NCI-H82 treated with DMSO at 0.1 percent for 48 hours (cell line): Measurements from ENCODE around the gene KRT77.
"Not testable (repeated sequence)": the region's sequence is repeated elsewhere in the genome, so short reads cannot be mapped to it uniquely, and the experiment has no call there.

Experiments
- DNase-seq: peaks from one replicate; lab custom pipeline; 2025; ENCODE audit not compliant: unreplicated experiment; lab: John Stamatoyannopoulos, UW

KRT77 gene

DNA sequence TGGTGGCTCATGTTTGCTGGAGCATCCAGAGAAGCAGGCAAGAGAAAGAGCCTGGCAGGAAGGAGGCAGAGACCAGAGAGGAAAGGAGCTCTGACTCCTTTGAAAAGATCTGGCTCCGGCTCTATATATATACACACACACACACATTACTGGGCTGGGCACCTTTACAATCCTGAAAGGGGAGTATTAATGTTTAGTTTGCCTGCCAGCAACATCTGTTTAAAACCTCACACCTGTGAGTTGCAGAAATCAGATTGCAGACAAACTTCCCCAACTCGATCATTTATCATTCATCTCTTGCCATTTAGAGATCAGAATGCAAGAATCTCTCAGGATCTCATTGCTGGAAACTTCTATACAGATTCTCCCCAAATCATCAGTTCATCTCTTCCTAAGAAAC is at the start of gene KRT77:
Gene KRT77, minus strand, starts transcription at position 101 of the 400 bp plus-strand sequence. Its CDS starts 90 bp downstream, at position 11.
- DNase-seq = no peak

DNA sequence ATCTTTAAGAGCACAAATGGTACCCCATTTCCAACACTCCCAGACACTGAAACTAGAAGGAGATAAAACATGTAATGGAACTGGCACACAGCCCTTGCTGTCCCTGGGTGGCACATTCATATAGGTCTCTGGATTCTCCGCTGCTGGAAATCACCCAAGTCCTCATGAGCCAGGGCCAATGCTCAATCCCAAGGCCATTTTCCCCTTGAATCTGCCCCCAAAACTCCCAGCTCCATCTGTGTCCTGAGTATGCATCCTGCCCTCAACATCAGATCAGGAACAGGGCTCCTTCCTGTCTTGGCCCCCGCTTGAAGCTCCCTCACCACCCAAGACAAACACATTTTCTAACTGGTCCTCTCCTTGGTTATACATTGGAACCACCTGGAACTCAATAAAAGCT is 49.2 kb upstream of the KRT77 start:
- no peak for DNase-seq

DNA sequence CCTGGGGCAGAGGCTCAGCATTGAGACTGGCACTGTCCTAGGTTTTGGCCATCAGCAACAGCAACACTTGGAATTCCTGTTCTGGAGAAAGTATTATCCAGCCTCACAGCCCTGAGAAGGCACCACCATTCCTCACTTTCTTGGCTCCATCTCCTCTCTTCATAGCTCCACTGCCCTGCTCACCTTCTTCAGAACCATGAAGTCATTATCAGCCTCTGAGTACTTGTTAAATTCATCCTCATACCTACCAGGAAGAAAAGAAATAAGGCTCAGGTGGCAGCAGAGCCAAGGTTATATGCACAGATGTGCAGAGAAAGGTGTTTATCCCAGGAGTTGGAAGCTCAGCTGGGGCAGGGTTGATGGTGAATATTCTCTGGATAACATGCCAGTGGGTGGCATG is 48.5 kb upstream of the KRT77 start:
- DNase-seq = no peak

DNA sequence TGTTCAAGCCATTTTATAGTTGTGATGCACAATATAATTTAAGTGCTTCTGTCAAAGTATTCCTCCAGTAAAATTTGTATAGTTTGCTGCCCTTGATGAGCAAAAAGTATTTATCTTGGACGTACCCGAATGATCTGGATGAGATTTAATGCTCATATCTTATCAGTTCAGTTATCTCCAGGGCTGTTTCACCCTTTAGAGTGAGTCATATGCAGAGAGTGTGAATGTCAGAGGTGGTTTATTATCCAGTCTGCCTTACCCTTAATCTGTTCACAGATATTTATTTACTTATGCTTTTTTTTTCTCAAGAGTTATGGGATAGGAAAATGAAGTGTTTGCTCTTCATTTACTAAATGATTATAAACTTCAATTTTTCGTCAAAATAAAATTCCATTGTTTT is 47.2 kb upstream of the KRT77 start:
- not testable (repeated sequence) for DNase-seq

DNA sequence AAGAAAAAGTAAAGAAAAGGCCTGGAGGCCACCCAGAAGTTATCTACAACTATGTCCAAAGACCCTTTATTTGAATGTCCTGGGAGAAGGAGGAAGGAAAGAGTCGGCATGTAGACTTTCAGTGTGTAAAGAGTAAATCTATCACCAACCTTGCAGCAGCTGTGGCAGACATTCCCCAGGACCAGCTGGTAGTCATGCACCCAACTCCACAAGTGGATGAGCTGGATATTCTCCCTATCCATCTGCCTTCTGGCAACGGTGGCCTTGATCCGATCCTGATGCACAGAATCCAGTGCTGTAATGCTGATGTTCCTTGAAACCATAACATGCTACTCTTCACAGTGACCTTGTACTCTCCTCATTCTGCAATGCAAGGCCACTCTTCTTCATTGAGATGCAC is 46.5 kb upstream of the KRT77 start:
- no peak for DNase-seq

DNA sequence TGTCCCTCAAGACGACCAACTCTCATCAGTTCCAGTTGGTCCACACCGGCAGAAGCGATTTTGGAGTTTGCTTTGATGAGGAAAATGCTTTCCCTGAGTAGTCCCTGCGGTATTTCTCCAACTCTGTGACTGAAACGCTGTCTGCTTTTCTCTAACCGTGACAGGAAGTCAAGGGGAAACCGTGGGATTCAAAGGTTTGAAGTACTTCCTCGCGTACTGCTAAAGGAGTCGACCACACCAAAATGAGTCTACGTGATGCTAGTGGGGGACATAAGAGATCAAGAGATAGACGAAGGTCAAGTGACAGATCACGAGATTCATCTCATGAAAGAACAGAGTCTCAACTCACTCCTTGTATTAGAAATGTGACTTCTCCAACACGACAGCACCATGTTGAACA is 45.3 kb upstream of the KRT77 start:
- no peak for DNase-seq

DNA sequence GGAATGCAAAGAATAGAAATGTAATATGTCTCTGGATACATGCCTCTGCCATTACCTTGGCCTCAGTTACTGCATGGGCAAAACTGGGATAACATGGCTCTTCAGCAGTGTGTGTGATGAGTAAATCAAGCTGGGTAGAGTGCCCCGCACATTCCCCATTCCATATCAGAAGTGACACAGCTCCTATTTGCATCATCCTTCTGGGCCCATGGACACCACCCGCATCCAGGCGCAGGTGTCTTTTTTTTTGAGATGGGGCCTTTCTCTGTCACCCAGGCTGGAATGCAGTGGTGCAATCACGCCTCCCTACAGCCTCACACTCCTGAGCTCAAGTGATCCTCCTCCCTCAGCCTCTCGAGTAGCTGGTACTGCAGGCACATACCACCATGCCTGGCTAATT is 42.2 kb upstream of the KRT77 start:
- DNase-seq = no peak

DNA sequence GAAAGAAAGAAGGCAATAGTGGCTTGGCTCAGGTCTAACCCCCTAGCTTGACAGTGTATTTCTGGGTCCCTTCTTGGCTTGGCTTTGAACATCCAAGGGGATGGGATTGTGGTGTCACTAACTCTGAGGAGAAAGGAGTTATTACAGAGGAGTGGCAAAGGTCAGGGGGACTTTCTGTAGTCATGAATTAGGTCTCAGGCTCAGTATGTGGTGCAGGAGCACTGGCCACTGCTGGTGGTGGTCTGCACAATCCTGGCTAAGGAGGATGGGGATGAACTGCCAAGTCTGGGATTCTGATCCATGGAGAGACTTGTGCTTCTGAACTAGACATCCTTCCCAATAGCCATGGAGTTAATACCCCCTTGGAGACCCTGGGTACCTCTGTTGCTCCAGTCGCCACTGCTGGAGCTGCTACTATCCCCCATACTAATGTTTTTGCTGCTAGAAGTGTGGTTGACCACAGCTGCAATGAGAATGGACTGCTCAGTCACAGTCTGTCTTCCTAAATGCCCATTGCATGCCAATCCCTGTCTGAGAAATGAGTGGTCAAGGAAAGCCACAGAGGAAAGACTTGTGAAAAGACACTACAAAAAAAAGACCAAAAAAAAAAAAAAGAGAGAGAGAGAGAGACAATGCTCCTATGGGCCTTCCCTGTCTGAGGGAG is 41.3 kb upstream of the KRT77 start:
- no peak for DNase-seq

DNA sequence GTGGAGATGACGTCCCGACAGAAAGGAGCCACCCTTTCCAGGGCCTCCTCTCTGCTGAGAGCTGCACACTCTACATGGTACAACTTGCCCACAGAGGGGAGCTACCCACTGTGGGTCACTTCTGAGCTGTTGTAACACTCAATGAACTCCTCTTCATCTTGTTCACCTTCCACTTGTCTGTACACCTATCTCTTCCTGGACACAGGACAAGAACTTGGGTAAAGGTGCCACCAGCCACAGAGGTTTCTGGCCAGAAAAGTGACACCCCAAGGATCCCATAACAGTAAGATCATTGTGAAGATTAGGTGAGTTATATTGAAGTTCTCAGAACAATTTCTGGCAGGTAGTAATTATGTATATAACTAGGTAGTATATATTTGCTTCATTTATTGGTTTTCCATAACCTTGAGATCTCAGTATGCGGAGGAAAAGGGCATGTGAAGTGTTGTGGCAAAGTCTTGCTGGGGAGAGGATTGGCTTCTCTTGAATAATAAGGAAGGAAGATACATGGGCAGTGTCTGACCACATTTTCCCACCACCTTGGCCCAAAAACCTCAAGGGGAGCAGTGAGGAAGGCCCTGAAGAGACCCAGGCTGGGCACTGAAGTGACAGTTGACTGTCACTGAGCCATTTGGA is 39.6 kb upstream of the KRT77 start:
- DNase-seq = no peak

DNA sequence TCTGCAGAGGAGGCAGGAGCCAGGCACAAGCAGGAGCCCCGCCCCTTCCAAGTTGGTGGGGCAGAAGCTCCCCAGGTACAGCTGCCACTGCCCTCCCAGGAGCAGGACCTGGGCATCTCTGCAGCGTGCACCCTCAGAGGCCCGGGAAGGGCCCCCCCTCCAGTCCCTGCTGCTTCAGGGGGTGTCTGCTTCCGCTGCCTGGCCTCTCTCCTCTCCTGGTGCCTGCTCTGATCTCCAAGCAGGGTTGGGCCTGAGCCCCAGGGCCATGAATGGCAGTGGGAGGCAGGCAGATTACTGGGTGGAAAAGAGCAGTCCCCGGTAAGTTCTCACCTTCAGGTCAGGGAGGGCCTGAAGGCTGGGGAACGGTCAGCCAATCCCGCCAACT is 38.9 kb upstream of the KRT77 start:
- no peak for DNase-seq

DNA sequence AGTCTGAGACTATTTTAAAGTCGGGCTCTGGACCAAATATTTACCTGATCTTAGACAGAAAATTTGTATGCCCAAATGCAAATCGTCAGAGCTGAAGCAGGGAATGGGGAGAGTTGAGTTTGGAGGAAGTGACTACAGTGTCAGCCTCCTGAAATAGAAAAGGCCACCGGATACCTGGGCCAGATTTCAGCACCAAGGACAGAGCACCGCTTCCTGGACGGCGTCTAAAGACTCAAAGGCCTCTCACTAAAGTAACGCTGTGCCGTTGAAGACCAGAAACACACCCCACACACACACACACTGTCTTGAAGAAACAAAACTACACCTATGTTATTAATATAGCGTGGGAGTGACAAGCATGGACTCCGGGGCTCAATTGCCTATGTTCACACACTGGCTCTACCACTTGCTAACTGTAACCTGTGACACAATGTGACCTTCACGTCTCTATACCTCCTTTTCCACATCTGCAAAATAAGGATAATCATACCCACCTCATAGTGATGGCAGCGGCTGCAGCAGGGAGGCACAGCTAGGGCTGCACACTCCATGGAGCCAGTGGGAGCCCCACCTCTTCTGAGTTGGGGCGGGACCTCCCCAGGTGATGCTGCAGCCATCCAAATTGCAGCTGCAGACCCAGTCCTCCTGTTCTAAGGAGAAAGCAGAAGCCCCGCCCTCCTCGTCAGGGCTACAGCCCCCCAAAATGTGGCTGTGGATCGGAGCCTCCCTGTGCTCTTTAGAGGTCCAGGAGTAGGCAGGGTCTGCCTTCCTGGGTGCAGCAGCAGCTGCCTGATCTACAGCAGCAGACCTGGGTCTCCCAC is 38.3 kb upstream of the KRT77 start:
- DNase-seq = no peak

DNA sequence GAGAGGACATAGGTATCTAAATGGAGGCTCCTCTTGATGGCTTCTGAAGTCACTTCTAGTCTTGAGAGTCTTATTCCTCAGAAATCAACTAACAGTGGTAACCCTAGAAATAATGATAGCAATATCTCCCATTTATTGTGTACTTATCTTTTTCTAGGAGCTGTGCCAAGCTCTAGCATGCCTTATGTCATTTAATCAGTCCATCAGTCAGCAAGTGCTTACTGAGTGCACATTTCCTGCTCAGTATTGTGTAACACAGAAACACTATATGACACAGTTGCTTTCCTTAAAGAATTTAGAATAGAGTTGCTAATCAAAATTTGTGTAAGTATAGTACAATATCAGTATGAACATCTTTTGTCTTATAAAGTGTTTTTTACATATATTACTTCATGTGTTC is 37.3 kb upstream of the KRT77 start:
- DNase-seq = no peak

DNA sequence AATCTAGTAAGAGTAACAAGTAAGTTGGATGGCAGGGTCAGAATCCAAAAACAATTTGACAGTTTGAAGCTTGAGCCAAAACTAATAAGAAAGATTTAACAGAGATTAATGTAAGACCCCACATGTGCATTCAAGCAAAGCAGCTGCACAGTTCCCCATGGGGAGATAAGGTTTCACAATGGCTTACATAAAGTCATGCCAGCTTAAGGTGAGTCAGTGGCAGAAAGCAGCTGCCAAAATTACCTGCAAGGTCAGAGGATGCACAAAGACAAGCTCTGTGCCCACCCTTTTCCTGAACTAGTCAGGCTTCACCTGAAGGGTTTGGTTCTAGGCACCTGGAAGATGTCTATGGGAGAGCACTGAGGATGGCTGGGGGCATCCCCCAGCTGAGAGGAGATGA is 36.6 kb upstream of the KRT77 start:
- DNase-seq = no peak

DNA sequence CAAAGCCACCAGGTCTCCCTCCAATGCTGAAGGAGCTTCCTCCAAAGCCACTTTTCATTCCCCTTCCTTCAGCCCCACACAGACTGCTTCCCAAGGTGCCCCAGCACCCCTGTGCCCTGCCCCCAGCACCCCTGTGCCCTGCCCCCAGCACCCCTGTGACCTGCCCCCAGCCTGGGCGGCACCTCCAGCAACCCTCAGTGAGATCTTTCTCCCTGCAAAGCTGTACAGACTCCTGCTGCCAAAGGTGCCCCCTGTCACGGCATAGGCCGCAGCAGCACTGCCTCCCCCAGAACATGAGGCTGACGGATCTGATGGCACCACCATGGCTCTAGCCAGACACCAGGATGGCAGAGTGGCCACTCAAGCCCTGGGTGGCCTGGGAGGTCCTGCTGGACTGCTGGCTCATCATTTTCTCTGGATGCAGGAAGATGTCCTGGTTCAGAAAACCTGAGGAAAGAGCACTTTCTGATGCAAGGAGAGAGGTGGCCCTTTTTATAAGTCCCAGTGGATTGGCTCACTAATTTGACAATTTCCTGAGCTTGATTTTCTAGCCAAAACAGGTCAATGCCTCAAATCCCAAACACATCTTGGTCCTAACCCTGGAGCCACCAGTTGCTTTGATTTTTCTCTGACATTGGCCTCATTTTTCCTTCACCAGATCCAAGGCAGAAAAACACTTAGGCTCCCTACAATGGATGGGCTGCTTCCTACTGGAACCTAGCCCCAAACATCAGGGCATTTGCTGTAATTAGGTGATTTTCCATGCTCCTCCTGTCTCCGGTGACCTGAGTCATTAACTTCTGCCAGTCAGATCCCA is 32.7 kb upstream of the KRT77 start:
- DNase-seq = no peak

DNA sequence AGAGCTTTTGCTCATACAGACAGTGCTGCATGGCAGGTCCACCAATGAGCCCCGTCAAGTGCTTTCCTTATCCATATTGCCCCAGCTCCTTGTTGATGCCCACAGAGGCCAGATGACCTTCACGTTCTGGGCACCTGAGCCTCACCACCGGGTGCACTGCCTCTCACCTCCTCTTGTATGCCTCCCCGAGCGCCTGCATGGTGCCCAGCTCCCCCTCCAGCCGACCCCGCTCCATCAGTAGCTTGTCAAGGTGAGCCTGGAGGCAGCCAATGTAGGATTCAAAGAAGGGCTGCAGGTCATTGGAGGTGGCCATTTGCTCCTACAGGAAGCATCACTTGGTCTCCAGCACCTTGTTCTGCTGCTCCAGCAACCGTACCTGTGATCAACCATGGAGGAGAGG is 31.8 kb upstream of the KRT77 start:
- no peak for DNase-seq

DNA sequence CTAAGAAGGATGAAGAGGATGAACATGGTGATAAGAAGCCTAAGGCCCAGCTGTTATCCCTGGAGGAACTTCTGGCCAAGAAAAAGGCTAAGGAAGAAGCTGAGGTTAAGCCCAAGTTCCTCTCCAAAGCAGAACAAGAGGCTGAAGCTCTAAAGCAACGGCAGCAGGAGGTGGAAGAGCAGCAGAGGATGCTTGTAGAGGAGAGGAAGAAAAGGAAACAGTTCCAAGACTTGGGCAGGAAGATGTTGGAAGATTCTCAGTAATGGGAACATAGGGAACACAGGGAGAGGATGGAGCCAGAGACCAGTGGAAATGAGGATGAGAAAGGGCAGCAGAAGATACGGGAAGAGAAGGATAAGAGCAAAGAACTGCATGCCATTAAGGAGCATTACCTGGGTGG is 27.5 kb upstream of the KRT77 start:
- DNase-seq = no peak

DNA sequence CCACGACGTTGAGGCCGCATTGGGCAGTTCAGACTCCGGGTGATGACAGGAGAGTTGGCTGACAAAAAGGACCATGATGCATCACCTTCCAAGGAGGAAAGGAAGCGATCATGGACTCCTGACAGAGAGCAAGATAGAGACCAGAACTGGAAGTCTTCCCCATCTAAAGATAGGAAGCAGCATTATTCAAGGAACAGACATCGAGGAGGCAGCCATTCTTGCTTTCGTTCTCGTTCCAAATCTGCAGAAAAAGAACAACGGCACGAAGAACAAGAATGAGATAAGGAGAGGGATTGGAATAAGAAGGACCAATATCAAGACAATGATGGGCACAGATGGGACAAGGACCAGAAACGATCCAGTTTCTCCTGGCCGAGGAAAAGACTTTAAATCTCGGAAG is 27.1 kb upstream of the KRT77 start:
- DNase-seq = no peak

DNA sequence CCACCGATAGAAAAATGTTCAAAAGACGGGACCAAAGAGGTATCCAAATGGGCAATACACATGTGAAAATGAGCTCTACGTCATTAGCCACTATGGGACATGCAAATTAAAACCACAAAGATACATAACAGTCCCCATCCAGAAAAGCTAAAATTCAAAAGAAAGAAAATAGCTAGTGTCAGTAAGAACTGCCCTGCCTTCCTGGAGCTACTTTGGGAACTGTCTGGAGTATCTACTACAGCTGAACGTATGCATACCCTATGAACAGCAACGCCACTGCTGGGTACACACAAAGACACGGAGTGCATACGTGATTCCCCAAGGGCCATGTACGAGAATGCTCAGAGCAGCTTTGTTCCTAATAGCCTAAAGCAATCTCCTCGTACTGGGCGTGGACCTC is 25.8 kb upstream of the KRT77 start:
- DNase-seq = no peak

DNA sequence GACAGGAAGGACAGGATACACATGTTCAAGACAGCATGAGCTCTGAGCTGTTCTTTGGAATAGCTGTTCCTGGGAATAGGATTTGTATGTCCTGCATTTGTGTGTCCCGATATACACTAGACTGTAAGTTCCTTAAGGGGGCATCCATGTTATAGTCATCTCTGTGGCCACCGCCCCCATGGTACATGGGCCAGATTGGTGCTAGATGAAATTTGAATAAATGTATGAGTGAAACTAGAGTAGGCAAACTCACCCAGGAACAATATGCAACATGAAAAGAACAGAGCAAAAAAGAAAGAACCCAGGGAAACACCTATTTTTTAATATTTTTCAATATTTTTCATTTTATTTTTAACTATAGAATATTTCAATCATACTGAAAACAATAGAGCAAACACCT is 25.1 kb upstream of the KRT77 start:
- no peak for DNase-seq

DNA sequence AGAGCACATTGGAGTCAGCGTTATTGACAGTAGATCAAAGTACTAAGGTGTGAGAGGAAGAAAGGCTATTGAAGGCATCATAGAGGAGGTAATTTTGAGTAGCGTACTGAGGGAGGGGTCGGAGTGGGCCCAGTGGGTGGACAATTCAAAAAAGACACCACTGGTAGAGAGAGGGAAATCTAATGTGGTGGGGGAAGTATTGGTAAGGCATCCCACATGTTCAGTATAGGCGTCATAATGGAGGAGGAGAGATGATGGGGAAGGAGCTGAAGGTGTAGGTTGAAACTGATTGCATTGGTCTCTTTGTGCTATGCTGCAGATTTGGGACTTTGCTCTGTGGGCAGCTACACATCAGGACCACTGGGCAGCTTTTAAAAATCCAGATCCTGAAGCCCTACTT is 23.7 kb upstream of the KRT77 start:
- no peak for DNase-seq

DNA sequence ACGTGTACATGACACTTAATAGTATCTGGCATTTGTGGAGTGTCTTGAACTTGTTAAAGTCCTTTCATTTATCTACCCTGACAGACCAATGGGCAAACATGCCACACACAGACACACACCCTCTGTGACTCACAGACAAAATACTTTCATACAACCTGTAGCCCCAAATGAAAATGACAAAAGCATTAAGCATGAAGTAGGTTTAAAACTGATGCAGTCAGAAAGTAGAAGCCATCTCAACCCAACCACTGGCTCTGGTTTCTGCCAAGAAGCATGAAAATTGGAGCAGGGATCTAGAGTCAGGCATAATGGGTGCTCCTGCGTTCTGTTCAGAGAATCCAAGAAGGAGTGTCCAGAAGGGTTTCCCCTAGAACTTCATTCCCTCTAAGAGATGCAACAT is 23.1 kb upstream of the KRT77 start:
- DNase-seq = no peak

DNA sequence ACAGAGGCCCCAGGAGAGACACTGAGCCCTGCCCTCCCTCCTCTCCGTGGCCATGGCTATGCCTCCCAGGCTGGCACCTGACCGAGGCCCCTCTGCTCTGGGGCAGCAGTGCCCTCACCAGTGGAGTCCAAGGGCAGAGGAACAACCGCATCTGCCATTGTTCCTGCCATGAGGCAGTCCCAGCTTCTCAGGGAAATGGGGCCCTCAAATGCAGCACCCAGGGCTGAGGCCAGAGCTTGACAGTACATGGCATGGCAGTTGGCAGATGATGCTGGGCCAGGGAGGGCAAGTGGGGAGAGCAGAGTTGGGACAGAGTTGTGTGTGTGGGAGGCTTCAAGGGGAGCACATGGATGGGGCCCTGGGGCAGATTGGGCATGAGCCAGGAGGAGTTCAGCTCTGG is 21.1 kb upstream of the KRT77 start:
- DNase-seq = no peak
